SK-N-SH (cell line): ENCODE results near the gene CCNL2.

Source experiments
- EZH2phosphoT487 ChIP-seq: fragments of 200-600 bp; sonication (generic); IDR thresholded peaks from 2 replicates; pipeline ENCODE4 v1.6.1; 2017; ENCODE audit warnings: low read depth, mixed run types, mild to moderate bottlenecking, antibody characterized with exemption, moderate library complexity, borderline replicate concordance
- NRF1 ChIP-seq: IDR thresholded peaks from 2 replicates; pipeline ENCODE4 v1.6.1; 2012; ENCODE audit warnings: low read depth, mild to moderate bottlenecking, low read length
- TAF1 ChIP-seq: IDR thresholded peaks from 2 replicates; pipeline ENCODE4 v1.6.1; 2012; ENCODE audit warnings: low read depth, mild to moderate bottlenecking, low read length, moderate library complexity, borderline replicate concordance
- TF ChIP-seq, protein P1 (sequence below): fragments of 200-600 bp; sonication (generic); IDR thresholded peaks from 2 replicates; pipeline ENCODE4 v1.6.1; 2017; ENCODE audit warnings: antibody characterized with exemption, mild to moderate bottlenecking, moderate library complexity

DNA sequence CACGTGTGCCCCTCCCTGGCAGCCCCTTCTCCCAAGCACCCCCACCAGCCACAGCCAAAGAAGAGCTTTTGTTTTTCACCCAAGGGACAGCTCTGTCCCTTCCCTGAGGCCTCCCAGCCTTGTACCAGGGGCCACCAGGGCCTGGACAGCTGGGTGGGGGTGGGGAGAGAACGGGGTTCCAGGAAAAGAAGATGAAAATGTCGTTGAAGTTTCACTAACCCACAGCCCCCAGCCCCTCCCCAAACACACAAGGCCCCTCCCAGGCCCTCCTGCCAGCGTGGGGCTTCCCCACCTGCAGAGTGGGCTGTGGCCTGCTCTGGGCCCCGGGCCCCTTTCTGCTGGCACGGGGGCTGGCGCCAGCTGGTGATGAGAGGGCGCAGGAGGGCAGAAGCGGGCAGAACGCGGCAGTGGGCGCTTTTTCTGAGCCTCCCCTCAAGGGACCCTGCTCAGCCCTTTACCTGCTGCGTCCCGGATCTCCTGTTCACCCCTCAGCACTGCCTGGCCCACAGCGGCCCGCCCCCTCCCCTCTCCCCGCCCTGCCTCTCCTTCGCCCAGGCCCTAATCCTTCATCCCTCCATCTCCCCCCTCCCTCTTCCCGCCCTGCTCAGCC is 27.5 kb upstream of the CCNL2 start:
- no peak for TF ChIP-seq EZH2phosphoT487
- TF ChIP-seq, protein P1, sequence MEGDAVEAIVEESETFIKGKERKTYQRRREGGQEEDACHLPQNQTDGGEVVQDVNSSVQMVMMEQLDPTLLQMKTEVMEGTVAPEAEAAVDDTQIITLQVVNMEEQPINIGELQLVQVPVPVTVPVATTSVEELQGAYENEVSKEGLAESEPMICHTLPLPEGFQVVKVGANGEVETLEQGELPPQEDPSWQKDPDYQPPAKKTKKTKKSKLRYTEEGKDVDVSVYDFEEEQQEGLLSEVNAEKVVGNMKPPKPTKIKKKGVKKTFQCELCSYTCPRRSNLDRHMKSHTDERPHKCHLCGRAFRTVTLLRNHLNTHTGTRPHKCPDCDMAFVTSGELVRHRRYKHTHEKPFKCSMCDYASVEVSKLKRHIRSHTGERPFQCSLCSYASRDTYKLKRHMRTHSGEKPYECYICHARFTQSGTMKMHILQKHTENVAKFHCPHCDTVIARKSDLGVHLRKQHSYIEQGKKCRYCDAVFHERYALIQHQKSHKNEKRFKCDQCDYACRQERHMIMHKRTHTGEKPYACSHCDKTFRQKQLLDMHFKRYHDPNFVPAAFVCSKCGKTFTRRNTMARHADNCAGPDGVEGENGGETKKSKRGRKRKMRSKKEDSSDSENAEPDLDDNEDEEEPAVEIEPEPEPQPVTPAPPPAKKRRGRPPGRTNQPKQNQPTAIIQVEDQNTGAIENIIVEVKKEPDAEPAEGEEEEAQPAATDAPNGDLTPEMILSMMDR = no peak
- TF ChIP-seq TAF1 = no peak
- TF ChIP-seq NRF1 = no peak
